Hematopoietic multipotent progenitor cell (in vitro differentiated cells): ENCODE data around the gene SNX14. TPM values are rescaled to one million over a fixed set of nuclear protein-coding genes. Genes with fewer than 3 reads are reported as not detected.
A peak's percentile ranks its signal among the peaks of the same experiment; 100 is the strongest.

Experiments
- DNase-seq, 3 donors: peaks; one replicate each; pipeline ENCODE4 v3.0.0-alpha.2; 2011 to 2015; ENCODE audit warnings: low read depth in 2 of 3, low spot score in 2 of 3
- total RNA-seq: library from RNA; depleted of rRNA; stranded (reverse); fragments of >200 nt; gene quantifications from one replicate; pipeline ENCODE4 v1.2.3, GENCODE V29; 2012

Gene SNX14
- total RNA-seq, 1 donor: 49.8 TPM

DNA sequence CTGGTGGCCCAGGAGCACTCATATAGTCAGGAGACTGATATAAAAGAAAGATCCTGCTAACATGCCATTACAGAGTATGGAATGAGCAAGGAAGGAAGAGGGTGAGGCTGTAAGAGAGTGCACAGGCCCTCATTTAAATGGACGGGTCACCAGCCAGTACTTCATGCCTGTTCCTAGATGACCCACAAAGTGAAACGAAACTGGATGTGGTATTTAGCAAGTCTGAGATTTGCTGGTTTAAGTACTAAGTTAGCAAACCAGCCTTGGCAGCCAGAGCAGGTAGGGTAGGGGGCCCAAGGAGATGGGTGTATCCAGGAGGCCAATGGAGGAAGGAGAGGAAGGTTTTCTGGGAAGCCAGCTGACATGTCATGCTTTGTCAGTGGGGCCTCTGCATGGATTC lies 127.9 kb downstream of the SNX14 start:
- DNase-seq: no peak

GRCh38 chr6:85464722-85465150 lies 128.9 kb downstream of the SNX14 start:
- peak in 1 of 3 donors; percentile 42 for DNase-seq

DNA sequence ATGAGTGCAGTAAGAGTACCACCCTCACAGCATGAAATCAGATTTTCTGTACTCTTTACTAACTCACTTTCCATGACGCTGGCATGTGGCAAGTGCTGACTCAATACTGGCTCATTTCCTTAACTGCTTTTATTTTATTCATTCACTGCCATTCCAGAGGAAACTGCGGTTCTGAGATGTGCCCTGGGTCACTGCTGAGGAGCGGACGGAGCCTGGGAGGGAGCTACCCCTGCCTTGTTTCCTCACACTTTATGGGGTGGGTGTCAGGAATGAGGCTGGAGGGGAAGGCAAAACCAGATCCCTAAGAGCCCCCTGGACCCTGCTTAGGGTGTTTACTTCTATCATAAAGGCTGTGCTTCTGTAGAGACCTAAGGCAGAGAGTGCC lies 129.4 kb downstream of the SNX14 start:
- peak in 2 of 3 donors; percentile 58 to 76 for DNase-seq

DNA sequence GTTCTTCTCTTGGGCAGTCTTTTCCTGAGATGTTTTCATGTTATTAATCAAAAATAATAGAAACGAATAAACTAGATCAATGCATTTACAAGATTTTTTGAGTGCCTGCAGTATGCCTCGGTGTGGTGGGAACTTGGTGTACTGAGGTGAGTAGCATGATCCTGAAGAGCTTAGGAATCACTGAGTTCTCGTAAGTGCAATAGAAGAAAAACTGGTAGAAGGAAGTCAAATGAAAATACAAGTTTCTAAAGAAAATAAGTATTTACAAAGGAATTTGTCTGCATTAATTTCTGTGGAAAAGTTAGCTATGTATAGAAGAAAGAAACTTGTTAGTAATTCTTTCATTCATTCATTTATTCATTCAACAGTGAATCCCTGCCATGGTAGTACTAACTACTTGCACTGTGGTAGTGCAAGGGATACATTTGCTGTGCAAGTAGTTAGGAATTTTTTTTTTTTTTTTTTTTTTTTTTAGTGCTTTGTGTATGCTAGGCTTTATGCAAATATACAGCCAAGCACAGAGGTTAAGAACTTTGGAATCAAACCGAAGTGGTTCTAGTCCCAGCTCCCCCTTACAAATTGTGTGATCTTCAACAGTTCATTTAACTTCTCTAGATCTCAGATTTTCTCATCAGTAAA lies 129.9 kb downstream of the SNX14 start:
- no peak for DNase-seq

DNA sequence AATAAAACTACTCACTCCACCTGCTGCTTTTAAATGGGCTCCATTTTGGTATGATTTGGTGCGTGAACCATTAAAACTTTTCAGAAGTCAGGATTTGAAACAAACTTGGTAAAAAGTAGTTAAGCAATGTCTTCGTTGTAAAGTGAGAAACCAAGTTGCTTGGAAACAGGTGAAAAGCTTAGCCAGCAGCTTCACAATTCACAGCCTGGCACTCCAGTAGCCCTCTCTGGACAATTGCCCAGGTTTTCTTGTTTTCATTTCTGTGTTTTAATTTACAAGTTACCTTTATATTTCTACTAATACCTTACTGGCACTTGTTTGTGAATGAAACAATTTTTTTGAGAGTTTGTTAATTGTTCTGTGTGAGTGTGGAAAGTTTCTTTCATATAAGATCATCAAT lies 131.0 kb downstream of the SNX14 start:
- DNase-seq: no peak

- DNase-seq: peak in 1 of 3 donors; percentile 69
These were observed 131.9 kb downstream of the SNX14 start for GRCh38 chr6:85461798-85462170.

GRCh38 chr6:85460921-85461797 lies 132.5 kb downstream of the SNX14 start:
- DNase-seq: peak in 1 of 3 donors; percentile 68

GRCh38 chr6:85460154-85460920 lies 133.3 kb downstream of the SNX14 start:
- no peak for DNase-seq

DNA sequence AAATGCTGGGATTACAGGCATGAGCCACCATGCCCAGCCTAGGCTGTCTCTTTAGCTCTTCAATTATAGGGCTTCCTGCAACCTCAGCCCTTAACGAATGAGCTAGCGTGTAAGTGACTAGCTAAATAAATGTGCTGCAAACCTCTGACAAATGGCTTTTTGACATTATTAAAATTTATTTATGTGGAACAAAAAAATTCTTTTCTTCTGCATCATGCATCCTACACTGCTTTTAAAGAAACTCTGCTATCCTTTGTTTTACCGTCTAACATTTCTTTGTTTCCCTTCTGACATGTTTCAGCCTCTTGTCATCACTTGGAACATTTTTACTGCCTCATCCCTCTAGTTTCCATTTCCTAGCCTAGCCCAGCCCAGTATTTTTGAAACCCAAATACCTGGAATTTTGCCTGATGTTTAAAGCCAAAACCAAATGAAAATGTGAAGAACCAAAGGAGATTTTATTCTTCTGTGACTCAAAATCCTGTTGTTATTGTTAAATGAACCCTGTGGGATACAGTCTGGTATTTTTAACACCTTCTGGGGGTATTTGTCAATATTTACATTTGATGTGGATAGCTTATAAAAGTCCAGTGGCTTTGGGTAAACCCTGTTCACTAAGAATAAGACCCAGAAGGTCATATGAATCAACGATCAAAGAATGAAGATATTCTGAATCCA lies 134.3 kb downstream of the SNX14 start:
- DNase-seq: no peak

GRCh38 chr6:85458782-85459181 lies 134.9 kb downstream of the SNX14 start:
- no peak for DNase-seq

DNA sequence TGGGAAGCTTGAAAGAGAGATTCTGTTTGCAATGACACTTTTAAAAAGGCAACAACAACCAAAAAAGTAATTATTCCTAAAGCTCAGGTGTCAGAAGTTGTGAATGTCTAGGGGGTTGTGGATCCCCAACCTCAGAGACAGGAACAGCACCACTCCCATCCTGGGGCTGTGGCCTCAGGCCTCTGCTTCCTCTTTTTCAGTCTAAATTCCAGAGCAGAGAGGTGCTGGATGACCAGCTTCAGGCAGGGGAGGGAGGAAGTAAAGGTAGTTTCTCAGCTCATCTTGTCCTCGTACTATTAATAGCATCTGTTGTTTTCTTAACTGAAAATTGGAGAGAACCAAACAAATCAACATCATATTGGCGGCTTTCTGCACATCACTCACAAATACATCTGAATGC lies 135.5 kb downstream of the SNX14 start:
- DNase-seq: no peak

DNA sequence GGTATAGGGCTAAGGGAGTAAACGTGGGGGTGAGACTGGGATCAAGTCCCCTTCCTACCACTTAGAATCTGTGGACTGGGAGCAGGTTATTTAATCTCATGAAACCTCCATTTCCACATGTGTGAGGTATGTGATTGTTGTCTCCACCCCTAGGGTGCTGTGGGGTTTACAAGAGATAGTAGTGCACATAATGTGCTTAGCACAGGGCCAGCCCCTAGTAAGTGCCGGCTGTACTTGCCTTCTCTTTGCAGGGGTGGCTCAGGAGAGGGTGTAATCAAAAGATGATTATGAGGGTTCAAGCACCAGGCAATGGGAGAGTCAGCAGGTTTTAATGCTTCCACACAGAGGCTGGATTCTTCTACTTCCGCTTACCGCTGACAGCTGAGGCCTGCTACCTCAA lies 136.9 kb downstream of the SNX14 start:
- DNase-seq: no peak

Other genes starting within 250 kb of the SNX14 start
- under 0.01 TPM for gene NT5E, start 143.8 kb downstream of the SNX14 start, total RNA-seq
- 26.4 TPM for gene SYNCRIP, start 49.0 kb upstream of the SNX14 start, total RNA-seq